ENCODE results near the gene ATG9A.

DNA sequence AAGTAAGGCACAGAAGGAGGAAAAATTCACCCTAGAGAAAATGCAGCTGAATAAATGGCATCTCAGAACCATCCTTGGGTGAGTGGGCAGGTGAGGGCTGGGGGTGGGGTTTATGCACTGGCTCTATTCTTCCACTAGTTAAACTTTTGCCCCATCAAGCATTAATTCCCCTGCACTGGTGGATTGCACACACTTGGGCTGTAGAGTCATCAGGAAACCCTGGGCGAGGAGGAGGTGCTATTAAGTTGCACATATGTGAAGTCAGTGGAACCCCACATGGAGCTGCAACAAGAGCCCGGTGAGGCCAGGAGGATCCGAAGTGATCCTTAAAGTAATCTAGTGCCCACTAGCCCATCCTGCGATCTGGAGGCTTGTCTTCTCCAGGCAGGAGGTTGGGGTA lies 42.9 kb upstream of the ATG9A start:
- TF ChIP-seq EP300 (IDR thresholded peaks at IDR 0.05) (no peak), POLR2A (IDR thresholded peaks at IDR 0.05) (no peak)
- TF ChIP-seq, protein P1, sequence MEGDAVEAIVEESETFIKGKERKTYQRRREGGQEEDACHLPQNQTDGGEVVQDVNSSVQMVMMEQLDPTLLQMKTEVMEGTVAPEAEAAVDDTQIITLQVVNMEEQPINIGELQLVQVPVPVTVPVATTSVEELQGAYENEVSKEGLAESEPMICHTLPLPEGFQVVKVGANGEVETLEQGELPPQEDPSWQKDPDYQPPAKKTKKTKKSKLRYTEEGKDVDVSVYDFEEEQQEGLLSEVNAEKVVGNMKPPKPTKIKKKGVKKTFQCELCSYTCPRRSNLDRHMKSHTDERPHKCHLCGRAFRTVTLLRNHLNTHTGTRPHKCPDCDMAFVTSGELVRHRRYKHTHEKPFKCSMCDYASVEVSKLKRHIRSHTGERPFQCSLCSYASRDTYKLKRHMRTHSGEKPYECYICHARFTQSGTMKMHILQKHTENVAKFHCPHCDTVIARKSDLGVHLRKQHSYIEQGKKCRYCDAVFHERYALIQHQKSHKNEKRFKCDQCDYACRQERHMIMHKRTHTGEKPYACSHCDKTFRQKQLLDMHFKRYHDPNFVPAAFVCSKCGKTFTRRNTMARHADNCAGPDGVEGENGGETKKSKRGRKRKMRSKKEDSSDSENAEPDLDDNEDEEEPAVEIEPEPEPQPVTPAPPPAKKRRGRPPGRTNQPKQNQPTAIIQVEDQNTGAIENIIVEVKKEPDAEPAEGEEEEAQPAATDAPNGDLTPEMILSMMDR (IDR thresholded peaks at IDR 0.05): no peak
